GM12878 (cell line): ENCODE measurements around the gene GRHL1. TPM values are rescaled to one million over a fixed set of nuclear protein-coding genes. Genes with fewer than 3 reads are reported as not detected.

Experiments
- ATAC-seq: fragments of 200-7000 bp; cut with Tn5 transposase; 3 replicates; pipeline ENCODE4 v1.9.1; 2020; ENCODE audit warnings: mild to moderate bottlenecking, moderate library complexity
- BruUV-seq: library from RNA; stranded (reverse); fragments of 400-500 nt; replicated peaks from 2 replicates; lab custom pipeline; 2021; lab: Mats Ljungman, UMichigan
- CTCF ChIA-PET: fragments of 300-600 bp; sonication (Branson Sonifier 250); formaldehyde crosslinking; extraction: SDS; loops from one replicate; lab custom pipeline; 2021; ENCODE audit warnings: inconsistent platforms; lab: Yijun Ruan, JAX
- POLR2A ChIA-PET: fragments of 350-600 bp; formaldehyde crosslinking; extraction: SDS; loops from one replicate; lab custom pipeline; 2021; ENCODE audit warnings: inconsistent platforms; lab: Charles Lee
- RAD21 ChIA-PET: fragments of 300-600 bp; sonication (Branson Sonifier 250); formaldehyde crosslinking; loops from one replicate; lab custom pipeline; 2023; ENCODE audit warnings: antibody characterized with exemption; ENCODE audit not compliant: unreplicated experiment; lab: Charles Lee
- SMC1A ChIA-PET: fragments of 300-600 bp; sonication (Branson Sonifier 250); formaldehyde crosslinking; loops from one replicate; lab custom pipeline; 2023; ENCODE audit not compliant: unreplicated experiment, uncharacterized antibody; lab: Charles Lee
- DNase-seq: peaks from one replicate; pipeline ENCODE4 v3.0.0-alpha.2; 2011; ENCODE audit warnings: low read depth, low spot score
- FAIRE-seq: peaks from 3 replicates; lab custom pipeline; 2011; peaks lifted over from hg19 to GRCh38; lab: Jason Lieb, UNC
- H2AFZ ChIP-seq: 2 replicates; pipeline ENCODE4 v1.6.0; 2011; ENCODE audit warnings: low read depth, low read length, control low read depth; ENCODE audit not compliant: control insufficient read depth
- H3K27ac ChIP-seq: 2 replicates; pipeline ENCODE4 v1.5.1; 2011; ENCODE audit warnings: control low read depth; ENCODE audit not compliant: control insufficient read depth, insufficient read depth
- H3K27me3 ChIP-seq, 2 experiments: replicated peaks in 1 of 2; 2 replicates each; pipeline versions ENCODE4 v1.6.0 to v1.6.1; 2011; ENCODE audit warnings: low read length in 1 of 2; ENCODE audit not compliant: control insufficient read depth in 2 of 2, insufficient read depth in 2 of 2
- H3K36me3 ChIP-seq, 2 experiments: 2 replicates each; pipeline ENCODE4 v1.5.1; 2011; ENCODE audit warnings: low read length in 1 of 2; ENCODE audit not compliant: control insufficient read depth in 2 of 2, insufficient read depth in 2 of 2
- H3K4me1 ChIP-seq: 2 replicates; pipeline ENCODE4 v1.6.1; 2011; ENCODE audit warnings: mild to moderate bottlenecking, low read length, moderate library complexity, mixed read lengths; ENCODE audit not compliant: control insufficient read depth, insufficient read depth
- H3K4me2 ChIP-seq: 2 replicates; pipeline ENCODE4 v1.6.0; 2011; ENCODE audit warnings: control low read depth; ENCODE audit not compliant: control insufficient read depth, insufficient read depth
- H3K4me3 ChIP-seq: fragments of 200-600 bp; sonication (generic); 2 replicates; pipeline ENCODE4 v1.5.1; 2016
- H3K79me2 ChIP-seq: 2 replicates; pipeline ENCODE4 v1.6.0; 2011; ENCODE audit warnings: low read length; ENCODE audit not compliant: control insufficient read depth, insufficient read depth
- H3K9ac ChIP-seq: 2 replicates; pipeline ENCODE4 v1.8.0; 2011; ENCODE audit warnings: low read length, control low read depth, mixed read lengths; ENCODE audit not compliant: control insufficient read depth, insufficient read depth
- H3K9me3 ChIP-seq: replicated peaks from 3 replicates; pipeline ENCODE4 v1.5.1; 2011; ENCODE audit warnings: mild to moderate bottlenecking, low read length; ENCODE audit not compliant: control insufficient read depth, insufficient read depth
- H4K20me1 ChIP-seq: 2 replicates; pipeline ENCODE4 v1.6.0; 2011; ENCODE audit not compliant: control insufficient read depth, insufficient read depth
- CEBPB ChIP-seq, 2 experiments: fragments of 150-350 bp in 1 of 2; IDR thresholded peaks; 2 replicates each; pipeline ENCODE4 v1.6.1; 2012 to 2014; ENCODE audit warnings: low read depth in 2 of 2, low read length in 2 of 2, borderline replicate concordance in 1 of 2, inconsistent platforms in 1 of 2
- DPF2 ChIP-seq: fragments of 450-650 bp; IDR thresholded peaks from 2 replicates; pipeline ENCODE4 v1.6.1; 2017; ENCODE audit warnings: mild to moderate bottlenecking
- ETV6 ChIP-seq, 2 experiments: fragments of 450-650 bp in 1 of 2; IDR thresholded peaks in 1 of 2; conservative IDR thresholded peaks in 1 of 2; 2 replicates each; pipeline ENCODE4 v1.6.1; 2014; ENCODE audit warnings: antibody characterized with exemption in 1 of 2, borderline replicate concordance in 1 of 2, low read depth in 1 of 2, mild to moderate bottlenecking in 1 of 2, moderate library complexity in 1 of 2
- HDAC2 ChIP-seq: fragments of 200-600 bp; sonication (generic); IDR thresholded peaks from 2 replicates; pipeline ENCODE4 v1.6.1; 2017
- MAX ChIP-seq: IDR thresholded peaks from 2 replicates; pipeline ENCODE4 v1.6.1; 2012; ENCODE audit warnings: low read depth, low read length, improper control_type of control experiment
- PAX5 ChIP-seq: IDR thresholded peaks from 2 replicates; pipeline ENCODE4 v1.6.1; 2011; ENCODE audit warnings: low read depth, low read length, borderline replicate concordance
- POU2F2 ChIP-seq: IDR thresholded peaks from 3 replicates; pipeline ENCODE4 v1.6.1; 2011; ENCODE audit warnings: low read depth, mild to moderate bottlenecking, low read length, borderline replicate concordance
- RAD51 ChIP-seq: fragments of 450-650 bp; IDR thresholded peaks from 2 replicates; pipeline ENCODE4 v1.6.1; 2016; ENCODE audit warnings: moderate library complexity, mild to moderate bottlenecking, inconsistent platforms
- SMARCA5 ChIP-seq: fragments of 450-650 bp; IDR thresholded peaks from 2 replicates; pipeline ENCODE4 v1.6.1; 2017; ENCODE audit warnings: mild to moderate bottlenecking
- SMC3 ChIP-seq: IDR thresholded peaks from 2 replicates; pipeline ENCODE4 v1.6.1; 2011; ENCODE audit warnings: low read length, improper control_type of control experiment, borderline replicate concordance
- SP1 ChIP-seq: IDR thresholded peaks from one replicate; pipeline ENCODE4 v1.6.1; 2011; ENCODE audit warnings: low read depth, low read length
- TAF1 ChIP-seq: IDR thresholded peaks from 2 replicates; pipeline ENCODE4 v1.6.1; 2011; ENCODE audit warnings: mild to moderate bottlenecking, low read depth, low read length, borderline replicate concordance
- TBL1XR1 ChIP-seq: IDR thresholded peaks from 2 replicates; pipeline ENCODE4 v1.6.1; 2012; ENCODE audit warnings: low read depth, low read length, improper control_type of control experiment
- TCF7 ChIP-seq: IDR thresholded peaks from 2 replicates; pipeline ENCODE4 v1.6.1; 2014; ENCODE audit warnings: antibody characterized with exemption, borderline replicate concordance
- ZBTB40 ChIP-seq: fragments of 450-650 bp; IDR thresholded peaks from 2 replicates; pipeline ENCODE4 v1.6.1; 2016; ENCODE audit warnings: mild to moderate bottlenecking, moderate library complexity, borderline replicate concordance
- ZNF217 ChIP-seq: fragments of 450-650 bp; IDR thresholded peaks from 2 replicates; pipeline ENCODE4 v1.6.1; 2017; ENCODE audit warnings: antibody characterized with exemption, mild to moderate bottlenecking
- WGBS: methylation state at CpG from one replicate; pipeline ENCODE4 v1.1.6; 2016; ENCODE audit warnings: low lambda C conversion rate; ENCODE audit not compliant: insufficient replicate concordance, insufficient coverage; ENCODE audit errors: missing lambda C conversion rate; 5-methylcytosine and 5-hydroxymethylcytosine counted together
- in situ Hi-C: fragments of 300-500 bp; cut with MboI; formaldehyde crosslinking; loops from 9 replicates; pipeline ENCODE4 v1.14.3; 2018; ENCODE audit warnings: mixed read lengths
- intact Hi-C: fragments of 100-400 bp; cut with micrococcal nuclease; formaldehyde crosslinking; loops from one replicate; pipeline ENCODE4 v1.14.2; 2022; ENCODE audit not compliant: unreplicated experiment
- polyA plus RNA-seq, 11 experiments: library from polyadenylated mRNA; depleted of rRNA in 4 of 11; unstranded in 6 of 11; stranded (reverse) in 5 of 11; fragments of >200 nt; fragmentation: Nextera tagmentation in 4 of 11; fragmentation: Illumina TruSeq in 1 of 11; extraction: Ambion mirVana in 4 of 11; extraction: Trizol in 1 of 11; gene quantifications; 1 replicate in 1 of 11; 2 replicates in 10 of 11; pipeline versions ENCODE4 v1.2.1 to v1.2.3, GENCODE V29; 2011 to 2016; ENCODE audit warnings: inconsistent platforms in 2 of 11, missing spikeins in 2 of 11, low read depth in 1 of 11
- total RNA-seq, 4 experiments: library from RNA; depleted of rRNA in 3 of 4; stranded (reverse); fragments of >200 nt in 3 of 4; fragmentation: Illumina TruSeq in 1 of 4; extraction: Trizol in 1 of 4; gene quantifications; 2 replicates each; pipeline versions ENCODE4 v1.2.1 to v1.2.3, GENCODE V29; 2013 to 2021
- TF ChIP-seq, protein P1 (sequence below), 3 experiments: IDR thresholded peaks in 2 of 3; conservative IDR thresholded peaks in 1 of 3; 2 replicates each; pipeline ENCODE4 v1.5.1; 2011; ENCODE audit warnings: low read depth in 3 of 3, low read length in 3 of 3, mild to moderate bottlenecking in 3 of 3, control low read depth in 2 of 3, moderate library complexity in 2 of 3, inconsistent platforms in 1 of 3, mixed read lengths in 1 of 3; ENCODE audit not compliant: control insufficient read depth in 2 of 3, insufficient read depth in 1 of 3; ENCODE audit errors: extremely low read depth in 1 of 3

The GRHL1 gene
- total and polyA plus RNA-seq, 10 of the 15 experiments (the other 5 are each of a cell fraction or from before 2014, with no cell fraction given) = 0.09 to 0.81 (median 0.28) TPM; not detected in 1

DNA sequence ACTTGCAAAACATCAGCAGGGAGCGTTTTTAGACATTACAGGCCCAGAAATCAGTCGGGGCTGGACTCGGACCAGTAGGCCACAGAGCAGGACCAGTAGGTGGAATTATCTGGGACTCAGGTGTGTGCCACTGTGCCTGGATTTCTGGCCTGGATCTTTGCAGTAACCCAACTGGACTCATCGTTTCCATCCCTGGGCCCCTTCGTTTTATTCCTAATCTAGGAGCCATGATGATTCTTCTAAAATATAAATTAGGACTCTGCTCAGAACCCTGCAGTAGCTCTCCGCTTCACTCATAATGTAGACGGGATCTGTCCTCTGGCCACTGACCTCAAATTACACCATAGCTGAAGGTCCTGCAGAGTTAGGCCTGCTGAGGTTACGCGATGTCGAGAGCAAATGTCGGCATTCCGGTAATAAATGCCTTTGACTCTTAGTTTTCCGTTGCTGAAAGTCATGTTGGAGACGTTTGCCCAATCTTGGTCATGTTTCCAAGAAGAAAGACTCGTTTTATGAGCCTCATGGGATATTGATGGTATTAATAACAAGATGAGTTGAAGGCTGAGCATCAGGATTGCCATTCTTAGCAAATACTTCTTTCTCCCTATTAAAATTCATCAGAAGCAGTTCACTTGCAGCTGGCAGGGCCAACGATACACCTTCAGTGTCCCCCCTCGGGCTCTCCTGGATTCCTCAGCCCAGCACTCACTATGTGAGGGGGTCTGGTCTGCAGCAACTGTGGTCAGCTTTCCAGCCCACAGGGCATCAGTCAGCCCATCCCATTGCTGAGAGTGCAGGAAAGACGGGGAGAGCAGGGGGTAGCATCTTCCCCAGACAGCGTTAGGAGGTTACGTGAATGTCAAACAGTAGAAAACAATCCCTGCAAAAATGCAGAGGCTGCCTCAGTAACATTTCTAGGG is 52.0 kb downstream of the GRHL1 start:
- no peaks in the 10 kb centered on the region for H3K9me3 ChIP-seq
- SMC1A ChIA-PET = no interaction called here

More for the DNA sequence above, 52.0 kb downstream of the GRHL1 start:
- H3K27ac ChIP-seq = no peak overlapping the region
- H4K20me1 ChIP-seq = no peaks in the 10 kb centered on the region
- ChIA-PET POLR2A (no interaction called here), RAD21 (no interaction called here), CTCF (no interaction called here)
- WGBS = 56% methylated on average over 20 of the region's 20 CpGs
- ATAC-seq = no peak
- H3K4me2 ChIP-seq = no peak overlapping the region
- no peak overlapping the region for H3K9ac ChIP-seq
- in situ Hi-C loops (no loop called here), intact Hi-C loops (no loop called here)
- H3K36me3 ChIP-seq = no peaks in the 10 kb centered on the region
- BruUV-seq = no TSS peak
- H3K4me1 ChIP-seq = no peaks in the 10 kb centered on the region
- DNase-seq = no peak
- H3K4me3 ChIP-seq = no peak overlapping the region
- no peaks in the 10 kb centered on the region for H3K27me3 ChIP-seq
- H2AFZ ChIP-seq = no peak overlapping the region
- TF ChIP-seq TBL1XR1 (no peak), TAF1 (no peak), POU2F2 (no peak), MAX (no peak), SMC3 (no peak), RAD51 (no peak), SMARCA5 (no peak), ZNF217 (no peak), CEBPB (IDR thresholded peaks at IDR 0.05; ENCODE audit: borderline replicate concordance in 1 of 2, low read depth in 2 of 2, low read length in 2 of 2) (no peak), ZBTB40 (no peak), ETV6 (conservative IDR thresholded peaks at IDR 0.05 in 1 of 2, IDR thresholded peaks at IDR 0.05 in 1 of 2; ENCODE audit: borderline replicate concordance in 1 of 2, low read depth in 1 of 2) (no peak), TCF7 (no peak), PAX5 (no peak), HDAC2 (no peak), DPF2 (no peak), SP1 (no peak)
- TF ChIP-seq, protein P1, sequence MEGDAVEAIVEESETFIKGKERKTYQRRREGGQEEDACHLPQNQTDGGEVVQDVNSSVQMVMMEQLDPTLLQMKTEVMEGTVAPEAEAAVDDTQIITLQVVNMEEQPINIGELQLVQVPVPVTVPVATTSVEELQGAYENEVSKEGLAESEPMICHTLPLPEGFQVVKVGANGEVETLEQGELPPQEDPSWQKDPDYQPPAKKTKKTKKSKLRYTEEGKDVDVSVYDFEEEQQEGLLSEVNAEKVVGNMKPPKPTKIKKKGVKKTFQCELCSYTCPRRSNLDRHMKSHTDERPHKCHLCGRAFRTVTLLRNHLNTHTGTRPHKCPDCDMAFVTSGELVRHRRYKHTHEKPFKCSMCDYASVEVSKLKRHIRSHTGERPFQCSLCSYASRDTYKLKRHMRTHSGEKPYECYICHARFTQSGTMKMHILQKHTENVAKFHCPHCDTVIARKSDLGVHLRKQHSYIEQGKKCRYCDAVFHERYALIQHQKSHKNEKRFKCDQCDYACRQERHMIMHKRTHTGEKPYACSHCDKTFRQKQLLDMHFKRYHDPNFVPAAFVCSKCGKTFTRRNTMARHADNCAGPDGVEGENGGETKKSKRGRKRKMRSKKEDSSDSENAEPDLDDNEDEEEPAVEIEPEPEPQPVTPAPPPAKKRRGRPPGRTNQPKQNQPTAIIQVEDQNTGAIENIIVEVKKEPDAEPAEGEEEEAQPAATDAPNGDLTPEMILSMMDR (IDR thresholded peaks at IDR 0.05 in 2 of 3, conservative IDR thresholded peaks at IDR 0.05 in 1 of 3; ENCODE audit: control insufficient read depth in 2 of 3, extremely low read depth in 1 of 3, insufficient read depth in 1 of 3, low read depth in 3 of 3, low read length in 3 of 3) = no peak
- FAIRE-seq = no peak
- H3K79me2 ChIP-seq = no peaks in the 10 kb centered on the region
